ENCODE measurements around the gene CRTC1.
A peak's percentile ranks its signal among the peaks of the same experiment; 100 is the strongest.
"Not testable (repeated sequence)": the region's sequence is repeated elsewhere in the genome, so short reads cannot be mapped to it uniquely, and the experiment has no call there.

CRTC1 gene

DNA sequence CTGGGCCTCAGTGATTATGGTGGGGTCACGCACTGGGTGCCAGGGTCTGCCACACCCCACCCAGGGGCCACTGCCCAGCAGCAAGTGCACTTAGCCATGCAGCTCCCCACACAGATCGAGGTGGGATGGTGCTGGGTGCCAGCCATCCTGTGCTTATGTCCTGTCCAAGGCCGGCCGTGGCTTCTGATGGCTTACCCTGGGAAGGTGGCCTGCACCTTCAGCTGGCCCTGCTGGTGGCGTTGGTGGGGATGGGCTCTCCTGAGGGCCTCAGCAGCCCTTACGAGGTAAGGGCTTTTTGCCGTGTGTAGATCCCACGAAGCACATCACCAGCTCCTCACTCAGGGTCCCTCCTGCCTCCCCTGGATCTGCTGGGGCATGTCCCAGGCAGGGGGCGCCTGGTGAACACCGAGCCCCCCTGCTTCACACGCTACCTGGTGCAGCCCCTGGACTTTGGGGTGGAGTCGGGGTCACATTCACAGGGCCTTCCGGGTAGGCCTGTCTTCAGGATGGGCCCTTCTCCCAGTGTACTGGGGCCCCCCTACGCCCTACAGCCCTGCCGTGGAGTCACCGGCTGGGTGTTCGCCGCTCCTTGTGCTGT, 46.6 kb downstream of the CRTC1 start:
- no peak for DNase-seq (ENCODE audit: low read depth)

- DNase-seq (ENCODE audit: low read depth): no peak
These were observed 47.5 kb downstream of the CRTC1 start for GRCh38 chr19:18730885-18731513.

- peak; percentile 28 for DNase-seq (ENCODE audit: low read depth)
These were observed 48.1 kb downstream of the CRTC1 start for GRCh38 chr19:18731562-18732008.

DNA sequence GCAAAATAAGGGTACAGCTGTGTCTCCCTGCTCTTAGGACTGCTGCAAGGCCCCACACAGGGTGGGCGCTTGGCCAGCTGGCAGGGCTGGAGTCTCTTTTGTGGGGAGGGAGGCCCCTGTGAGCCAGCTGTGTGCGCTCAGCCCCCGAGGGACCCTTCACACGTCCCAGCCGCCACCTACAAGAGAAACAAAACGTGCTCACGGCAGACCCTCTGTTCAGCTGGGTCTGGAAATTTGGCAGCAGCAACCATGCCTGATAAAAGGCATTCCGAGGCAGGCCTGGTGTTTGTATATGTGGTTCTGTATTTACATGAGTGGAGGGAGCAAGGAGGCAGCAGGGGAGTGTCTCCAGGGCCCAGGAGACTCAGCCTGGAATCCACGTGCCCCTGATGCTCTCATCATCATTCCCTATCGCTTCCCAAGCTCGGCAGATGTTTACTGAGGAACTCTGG, 49.7 kb downstream of the CRTC1 start:
- peak; percentile 65 for DNase-seq (ENCODE audit: low read depth)

DNA sequence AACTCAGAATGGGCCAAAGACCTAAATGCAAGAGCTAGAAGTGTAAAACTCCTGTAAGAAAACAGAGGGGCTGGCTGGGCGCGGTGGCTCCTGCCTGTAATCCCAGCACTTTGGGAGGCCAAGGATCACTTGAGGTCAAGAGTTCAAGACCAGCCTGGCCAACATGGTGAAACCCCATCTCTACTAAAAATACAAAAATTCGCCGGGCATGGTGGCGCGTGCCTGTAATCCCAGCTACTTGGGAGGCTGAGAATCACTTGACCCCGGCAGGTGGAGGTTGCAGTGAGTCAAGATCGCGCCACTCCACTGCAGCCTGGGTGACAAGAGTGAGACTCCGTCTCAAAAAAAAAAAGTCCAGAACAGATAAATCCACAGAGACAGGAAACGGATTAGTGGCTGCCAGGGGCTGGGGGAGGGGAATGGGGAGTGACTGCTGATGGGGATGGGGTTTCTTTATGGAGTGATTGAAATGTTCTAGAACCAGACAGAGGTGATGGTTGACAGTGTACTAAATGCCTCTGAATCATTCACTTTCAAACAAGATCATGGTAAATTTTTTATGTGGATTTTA, 50.4 kb downstream of the CRTC1 start:
- not testable (repeated sequence) for DNase-seq (ENCODE audit: low read depth)

DNA sequence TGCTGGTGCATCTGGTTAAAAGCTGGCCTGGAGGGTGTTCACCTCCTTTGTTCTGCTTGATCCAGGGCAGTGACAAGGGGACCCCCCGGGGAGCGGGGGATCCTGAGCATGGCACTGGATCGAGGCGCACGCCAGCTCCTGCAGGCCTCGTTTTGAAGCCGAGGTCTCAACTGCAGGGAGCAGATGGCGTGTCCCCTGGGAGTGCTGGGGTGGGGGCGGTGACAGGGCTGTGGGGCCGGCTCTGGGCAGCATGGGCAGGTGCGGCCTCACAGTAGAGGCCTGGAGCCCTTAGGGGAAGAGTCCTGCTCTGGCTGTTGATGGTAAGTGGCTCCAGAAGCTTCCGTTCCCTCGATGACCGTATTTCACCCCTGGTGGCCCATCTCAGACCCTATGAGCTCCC, 51.8 kb downstream of the CRTC1 start:
- DNase-seq (ENCODE audit: low read depth): no peak

GRCh38 chr19:18735752-18736151, 52.3 kb downstream of the CRTC1 start:
- no peak for DNase-seq (ENCODE audit: low read depth)

DNA sequence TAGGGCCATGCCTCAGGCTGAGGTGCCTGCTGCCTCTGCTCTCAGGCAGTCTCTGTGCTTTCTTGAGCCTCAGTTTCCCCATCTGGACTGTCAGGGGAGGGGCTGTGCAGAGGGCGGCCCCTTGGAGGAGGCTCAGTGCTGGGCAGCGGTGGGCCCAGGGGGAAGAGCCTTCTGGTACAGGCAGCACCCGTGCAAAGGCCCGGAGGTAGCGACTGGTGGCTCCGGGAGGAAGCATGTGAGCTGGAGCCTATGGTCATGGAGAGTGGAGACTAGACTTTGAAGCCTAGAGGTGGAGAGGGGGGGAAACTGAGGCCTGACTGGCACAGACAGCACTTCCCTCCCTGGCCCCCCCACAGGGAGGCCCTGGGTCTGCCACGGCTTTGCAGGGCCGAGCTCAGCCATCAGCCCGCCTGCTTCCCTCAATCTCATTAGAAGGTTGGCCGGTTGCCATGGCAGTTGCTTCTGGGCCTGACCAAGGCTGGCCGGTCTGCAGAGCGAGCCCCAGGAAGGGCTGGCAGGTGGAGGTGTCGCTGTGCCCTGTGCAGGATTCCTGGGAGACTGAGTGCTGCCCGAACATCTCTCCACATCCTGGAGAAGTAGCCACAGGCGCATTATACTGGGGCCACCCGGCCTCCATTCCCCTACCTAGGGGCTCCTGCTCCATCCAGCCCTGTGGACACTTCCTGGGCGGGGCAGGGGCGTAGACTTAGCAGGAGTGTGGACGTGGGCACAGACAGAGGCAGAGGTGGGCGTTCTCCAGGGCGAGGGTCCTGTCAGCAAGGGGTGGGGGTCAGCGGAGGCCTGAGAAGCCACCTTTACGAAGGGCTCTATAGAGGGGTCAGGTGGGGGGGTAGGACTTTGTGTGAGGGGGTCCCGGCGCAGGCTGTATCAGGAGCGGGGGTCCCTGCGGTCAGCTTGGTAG, 53.2 kb downstream of the CRTC1 start:
- DNase-seq (ENCODE audit: low read depth): no peak

DNA sequence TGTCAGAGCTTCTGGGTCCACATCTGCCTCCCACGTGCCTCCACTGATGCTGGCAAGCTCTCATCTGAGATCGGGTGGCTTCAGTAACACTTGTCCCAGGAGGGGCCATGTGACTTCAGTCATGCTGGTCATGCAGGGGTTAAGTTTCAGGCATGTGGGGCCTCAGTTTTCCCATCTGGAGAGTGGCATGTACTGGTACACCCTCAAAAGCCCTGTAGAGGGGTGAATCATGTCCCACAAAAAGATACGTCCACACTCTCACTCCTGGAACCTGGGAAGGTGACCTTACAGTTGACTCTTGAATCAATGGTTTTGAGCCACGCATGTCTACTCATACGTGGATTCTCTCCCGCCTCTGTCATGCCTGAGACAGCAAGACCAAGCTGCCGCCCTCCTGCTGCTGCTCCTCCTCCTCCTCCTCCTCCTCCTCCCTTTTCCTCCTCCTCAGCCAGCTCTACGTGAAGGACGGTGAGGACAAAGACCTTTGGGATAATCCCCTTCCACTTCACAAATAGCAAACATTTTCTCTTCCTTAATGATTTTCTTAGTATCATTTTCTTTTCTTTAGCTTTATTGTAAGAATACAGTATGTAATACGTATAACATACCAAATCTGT, 54.0 kb downstream of the CRTC1 start:
- DNase-seq (ENCODE audit: low read depth): no peak

GRCh38 chr19:18737954-18738351, 54.5 kb downstream of the CRTC1 start:
- no peak for DNase-seq (ENCODE audit: low read depth)

DNA sequence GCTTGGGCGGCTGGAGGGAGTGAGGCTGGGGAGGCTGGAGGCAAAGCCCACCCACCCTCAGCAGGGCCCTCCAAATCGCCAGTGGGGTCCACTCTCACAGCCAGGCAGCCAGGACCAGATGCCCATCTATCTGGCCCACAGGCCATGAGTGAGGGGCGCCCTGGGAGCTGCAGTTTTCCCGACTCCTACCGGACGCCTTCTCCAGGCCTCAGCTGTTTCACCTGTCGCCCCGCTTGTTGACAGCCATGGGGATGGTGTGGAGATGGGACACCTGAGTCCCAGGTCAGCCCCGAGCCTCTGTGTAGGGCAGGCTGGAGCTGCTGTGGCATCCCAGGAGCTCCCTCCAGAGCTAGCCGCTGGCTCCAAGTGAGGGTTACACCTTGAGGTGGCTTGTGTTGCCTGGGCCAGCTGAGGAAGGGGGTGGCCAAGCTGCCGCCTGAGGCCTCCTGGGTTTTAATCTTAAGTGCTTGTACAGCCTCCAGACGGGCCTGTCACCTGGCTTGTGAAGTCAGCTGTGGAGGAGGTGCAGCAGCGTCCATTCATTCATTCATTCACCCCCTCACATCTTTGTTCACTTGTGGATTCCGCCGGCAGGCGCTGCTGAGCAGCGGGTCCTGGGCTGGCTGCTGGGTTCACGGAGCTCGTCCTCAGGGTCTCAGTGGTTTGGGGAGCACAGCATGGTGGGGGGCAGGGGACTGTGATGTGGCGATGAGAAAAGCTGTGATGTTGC, 55.6 kb downstream of the CRTC1 start:
- no peak for DNase-seq (ENCODE audit: low read depth)

- no peak for DNase-seq (ENCODE audit: low read depth)
These were observed 57.9 kb downstream of the CRTC1 start for GRCh38 chr19:18741124-18742121.

GRCh38 chr19:18742324-18742723, 58.8 kb downstream of the CRTC1 start:
- DNase-seq (ENCODE audit: low read depth): no peak

DNA sequence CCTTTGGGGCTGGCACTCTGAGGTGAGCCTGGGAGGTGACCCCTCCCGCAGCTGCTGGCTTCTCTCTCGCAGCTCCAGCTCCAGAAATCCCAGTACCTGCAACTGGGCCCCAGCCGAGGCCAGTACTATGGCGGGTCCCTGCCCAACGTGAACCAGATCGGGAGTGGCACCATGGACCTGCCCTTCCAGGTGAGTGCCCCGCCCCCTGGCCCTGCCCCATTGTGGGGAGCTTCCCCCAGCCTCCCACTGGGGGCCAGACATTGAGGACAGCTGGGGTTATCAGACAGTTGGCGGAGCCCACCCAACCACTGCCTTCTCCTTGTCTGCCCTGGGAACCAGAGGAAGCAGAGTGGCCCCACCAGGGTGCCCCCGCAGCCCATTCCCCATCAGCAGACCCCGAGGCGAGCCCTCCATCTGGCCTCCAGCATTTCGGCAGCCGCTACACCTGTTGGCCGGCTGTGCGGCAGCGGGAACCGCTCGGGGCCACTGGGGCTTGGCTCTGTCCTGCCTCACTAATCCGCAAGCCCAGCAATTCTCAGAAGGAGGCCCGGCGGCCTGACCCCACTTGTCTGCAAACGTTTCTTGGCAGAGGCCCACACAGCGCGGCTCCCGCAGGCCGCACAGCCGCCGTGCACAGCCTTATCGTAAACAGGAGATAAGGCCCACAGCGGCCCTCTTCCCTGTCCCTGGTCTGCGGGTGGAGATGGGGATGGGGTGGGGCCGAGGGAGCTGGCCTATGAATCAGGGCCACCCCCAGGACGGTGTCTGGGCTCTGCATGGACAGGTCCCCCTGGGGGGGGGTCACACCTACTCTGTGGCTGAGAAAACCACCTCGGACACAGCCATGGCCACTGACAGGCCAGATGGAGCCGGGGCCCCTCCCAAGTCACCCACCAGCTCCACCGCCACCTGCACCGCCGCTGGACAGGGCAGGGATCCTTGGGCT, 59.6 kb downstream of the CRTC1 start:
- peak; percentile 88 for DNase-seq (ENCODE audit: low read depth)

- no peak for DNase-seq (ENCODE audit: low read depth)
These were observed 60.4 kb downstream of the CRTC1 start for GRCh38 chr19:18743784-18744418.

DNA sequence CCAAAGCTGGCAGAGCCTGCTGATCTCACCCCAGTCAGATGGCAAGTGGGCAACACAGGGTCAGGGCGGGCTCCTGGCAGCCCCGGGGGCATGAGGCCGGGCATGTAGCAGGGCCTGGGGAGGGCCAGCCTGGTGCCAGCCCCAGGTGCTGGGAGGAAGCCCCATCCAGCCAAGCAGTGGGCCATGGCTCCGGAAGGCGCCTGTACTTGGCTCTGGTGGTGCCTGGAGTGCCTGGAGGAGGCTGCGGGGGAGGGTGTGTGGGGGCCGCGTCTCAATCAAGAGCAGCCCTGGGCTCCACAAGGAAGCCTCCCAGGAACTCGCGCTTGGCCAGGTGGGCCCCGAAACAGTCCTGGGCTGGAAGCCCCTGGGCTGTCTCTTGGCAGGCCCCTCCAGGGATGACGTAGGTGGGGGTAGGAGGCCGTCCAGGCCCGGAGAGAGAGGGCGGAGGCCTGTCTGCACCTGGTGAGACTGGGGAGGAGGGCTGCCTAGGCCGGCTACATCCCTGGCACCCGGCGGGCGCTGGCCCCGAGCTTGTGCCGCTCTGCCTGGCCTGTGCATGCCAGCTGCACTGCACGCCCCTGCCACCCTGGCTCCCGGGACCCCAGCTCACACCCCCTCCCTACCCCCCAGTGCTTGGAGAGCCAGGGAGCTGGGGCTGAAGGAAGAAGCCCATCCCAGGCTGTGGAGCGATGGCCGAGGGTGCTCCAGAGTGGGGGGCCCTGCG, 61.7 kb downstream of the CRTC1 start:
- DNase-seq (ENCODE audit: low read depth): no peak

GRCh38 chr19:18745931-18746330, 62.5 kb downstream of the CRTC1 start:
- no peak for DNase-seq (ENCODE audit: low read depth)
